K562 (cell line): ENCODE data around the gene USP15. TPM values are rescaled to one million over a fixed set of nuclear protein-coding genes. Genes with fewer than 3 reads are reported as not detected.

ENCODE experiments used
- ATAC-seq: fragments of 200-7000 bp; cut with Tn5 transposase; 3 replicates; pipeline ENCODE4 v1.9.1; 2020; ENCODE audit warnings: moderate library complexity
- BruUV-seq: library from RNA; stranded (reverse); fragments of 400-500 nt; replicated peaks from 2 replicates; lab custom pipeline; 2021; lab: Mats Ljungman, UMichigan
- CTCF ChIA-PET: fragments of 300-600 bp; formaldehyde crosslinking; extraction: SDS; loops from one replicate; lab custom pipeline; 2021; ENCODE audit warnings: low intra/inter-chr PET ratio; lab: Yijun Ruan, JAX
- POLR2A ChIA-PET: fragments of 300-600, 350-650 bp; sonication (Branson Sonifier 250); formaldehyde crosslinking; extraction: SDS; loops from one replicate; lab custom pipeline; 2021; ENCODE audit warnings: antibody characterized with exemption, inconsistent platforms; lab: Yijun Ruan, JAX
- DNase-seq, 4 experiments: peaks; one replicate each; pipeline versions ENCODE4 v3.0.0 to v3.0.0-alpha.2; 2011 to 2018; ENCODE audit warnings: low spot score in 3 of 4, mixed read lengths in 3 of 4; ENCODE audit errors: extremely low read depth in 1 of 4
- FAIRE-seq: peaks from 2 replicates; lab custom pipeline; 2011; peaks lifted over from hg19 to GRCh38; lab: Jason Lieb, UNC
- H2AFZ ChIP-seq: 2 replicates; pipeline ENCODE4 v1.6.0; 2011; ENCODE audit warnings: low read depth, low read length, control low read depth, inconsistent platforms
- H3K27ac ChIP-seq: fragments of 200-600 bp; 3 replicates; pipeline ENCODE4 v1.8.0; 2011; ENCODE audit warnings: low read depth, mild to moderate bottlenecking, control low read depth, inconsistent platforms, low read length, moderate library complexity, mixed read lengths; ENCODE audit errors: extremely low read depth
- H3K27me3 ChIP-seq, 2 experiments: fragments of 300-600 bp in 1 of 2; 2 replicates in 1 of 2; 3 replicates in 1 of 2; pipeline versions ENCODE4 v1.6.0 to v1.8.0; 2011; ENCODE audit warnings: inconsistent platforms in 2 of 2, low read length in 2 of 2, mild to moderate bottlenecking in 1 of 2, mixed read lengths in 1 of 2, moderate library complexity in 1 of 2; ENCODE audit not compliant: control insufficient read depth in 2 of 2, insufficient read depth in 2 of 2
- H3K36me3 ChIP-seq: fragments of 300-600 bp; 3 replicates; pipeline ENCODE4 v1.8.0; 2011; ENCODE audit warnings: mild to moderate bottlenecking, low read length, inconsistent platforms; ENCODE audit not compliant: control insufficient read depth, insufficient read depth
- H3K4me1 ChIP-seq, 2 experiments: fragments of 200-600 bp in 1 of 2; replicated peaks in 1 of 2; 2 replicates in 1 of 2; 3 replicates in 1 of 2; pipeline versions ENCODE4 v1.5.1 to v1.8.0; 2011; ENCODE audit warnings: inconsistent platforms in 2 of 2, low read length in 2 of 2, mild to moderate bottlenecking in 1 of 2, mixed read lengths in 1 of 2, moderate library complexity in 1 of 2; ENCODE audit not compliant: control insufficient read depth in 2 of 2, insufficient read depth in 2 of 2
- H3K4me2 ChIP-seq: 2 replicates; pipeline ENCODE4 v1.6.1; 2011; ENCODE audit warnings: low read length, control low read depth, inconsistent platforms, mixed read lengths; ENCODE audit not compliant: insufficient read depth
- H3K4me3 ChIP-seq: fragments of 200-600 bp; sonication (generic), shearing (Covaris generic); 2 replicates; pipeline ENCODE4 v1.5.1; 2016; ENCODE audit warnings: control low read depth, inconsistent platforms
- H3K79me2 ChIP-seq: fragments of 200-600 bp; 3 replicates; pipeline ENCODE4 v1.8.0; 2011; ENCODE audit warnings: low read length, inconsistent platforms; ENCODE audit not compliant: control insufficient read depth, insufficient read depth
- H3K9ac ChIP-seq, 2 experiments: 2 replicates each; pipeline versions ENCODE4 v1.6.0 to v1.6.1; 2011; ENCODE audit warnings: low read depth in 2 of 2, low read length in 2 of 2, control low read depth in 1 of 2, inconsistent platforms in 1 of 2, mild to moderate bottlenecking in 1 of 2, mixed read lengths in 1 of 2; ENCODE audit not compliant: insufficient read depth in 1 of 2
- H3K9me1 ChIP-seq: one replicate; pipeline ENCODE4 v1.6.0; 2011; ENCODE audit warnings: inconsistent platforms, mild to moderate bottlenecking, low read length, moderate library complexity; ENCODE audit not compliant: control insufficient read depth, insufficient read depth
- H3K9me3 ChIP-seq: replicated peaks from 2 replicates; pipeline ENCODE4 v1.5.1; 2011; ENCODE audit warnings: low read depth, low read length, inconsistent platforms; ENCODE audit not compliant: control insufficient read depth, insufficient read depth
- H4K20me1 ChIP-seq: replicated peaks from 2 replicates; pipeline ENCODE4 v1.6.1; 2011; ENCODE audit warnings: low read length, inconsistent platforms, mixed read lengths; ENCODE audit not compliant: control insufficient read depth, insufficient read depth
- MTA2 ChIP-seq: fragments of 450-650 bp; IDR thresholded peaks from 2 replicates; pipeline ENCODE4 v1.6.1; 2016; ENCODE audit warnings: low read depth
- MYNN ChIP-seq, 2 experiments: sonication (generic); formaldehyde crosslinking in 1 of 2; IDR thresholded peaks; 2 replicates each; pipeline versions ENCODE4 v1.5.0 to v1.6.1; 2016 to 2020; ENCODE audit warnings: antibody characterized with exemption in 1 of 2, missing genetic modification reagents in 1 of 2
- NELFE ChIP-seq: IDR thresholded peaks from 2 replicates; pipeline ENCODE4 v1.6.1; 2011; ENCODE audit warnings: mild to moderate bottlenecking; ENCODE audit not compliant: insufficient read depth, insufficient read length
- PHF21A ChIP-seq: fragments of 450-650 bp; IDR thresholded peaks from 2 replicates; pipeline ENCODE4 v1.6.1; 2017; ENCODE audit warnings: low read depth, borderline replicate concordance
- POLR2A ChIP-seq: fragments of 450-650 bp; conservative IDR thresholded peaks from 2 replicates; pipeline ENCODE4 v1.6.1; 2016
- SUPT5H ChIP-seq: fragments of 450-650 bp; IDR thresholded peaks from 2 replicates; pipeline ENCODE4 v1.6.1; 2016
- ZNF79 ChIP-seq: fragments of 250-450 bp; sonication (Bioruptor Pico); IDR thresholded peaks from 2 replicates; pipeline ENCODE4 v1.4.0; 2020; ENCODE audit warnings: low read depth, mild to moderate bottlenecking, moderate library complexity
- WGBS: fragments of 100-300 bp; shearing (Covaris generic); methylation state at CpG from one replicate; pipeline ENCODE4 v1.1.6; 2016; ENCODE audit warnings: low coverage, mixed read lengths; ENCODE audit not compliant: insufficient coverage; ENCODE audit errors: missing lambda C conversion rate; 5-methylcytosine and 5-hydroxymethylcytosine counted together
- in situ Hi-C: fragments of 300-500 bp; cut with MboI; formaldehyde crosslinking; loops from 4 replicates; pipeline ENCODE4 v1.15.0; 2018; ENCODE audit warnings: inconsistent platforms, mixed read lengths
- intact Hi-C: fragments of 100-400 bp; cut with micrococcal nuclease; formaldehyde crosslinking; loops from 2 replicates; pipeline ENCODE4 v1.14.2; 2022
- polyA plus RNA-seq, 8 experiments: library from polyadenylated mRNA; depleted of rRNA in 4 of 8; stranded (reverse) in 5 of 8; unstranded in 3 of 8; fragments of >200 nt; fragmentation: Nextera tagmentation in 2 of 8; fragmentation: Illumina TruSeq in 1 of 8; extraction: Ambion mirVana in 2 of 8; extraction: Trizol in 1 of 8; gene quantifications; 2 replicates each; pipeline versions ENCODE4 v1.2.1 to v1.2.3, GENCODE V29; 2011 to 2014; ENCODE audit warnings: inconsistent platforms in 1 of 8, missing spikeins in 1 of 8
- total RNA-seq, 7 experiments: library from RNA; depleted of rRNA in 6 of 7; stranded (reverse); fragments of >200 nt in 6 of 7; fragmentation: Illumina TruSeq in 2 of 7; extraction: Trizol in 2 of 7; gene quantifications; 2 replicates each; pipeline versions ENCODE4 v1.2.1 to v1.2.3, GENCODE V29; 2011 to 2021; ENCODE audit warnings: low replicate concordance in 1 of 7
- TF ChIP-seq, protein P1 (sequence below), 2 experiments: fragments of 450-650 bp in 1 of 2; sonication (generic) in 1 of 2; formaldehyde crosslinking in 1 of 2; IDR thresholded peaks in 1 of 2; conservative IDR thresholded peaks in 1 of 2; 2 replicates each; pipeline versions ENCODE4 v1.6.1 to v1.8.1; 2016 to 2023; ENCODE audit warnings: mild to moderate bottlenecking in 2 of 2, moderate library complexity in 2 of 2, inconsistent platforms in 1 of 2, missing genetic modification reagents in 1 of 2

The USP15 gene
- total and polyA plus RNA-seq, 9 of the 15 experiments (the other 6 are each of a cell fraction or from before 2014, with no cell fraction given) = 140 to 272 (median 182) TPM

DNA sequence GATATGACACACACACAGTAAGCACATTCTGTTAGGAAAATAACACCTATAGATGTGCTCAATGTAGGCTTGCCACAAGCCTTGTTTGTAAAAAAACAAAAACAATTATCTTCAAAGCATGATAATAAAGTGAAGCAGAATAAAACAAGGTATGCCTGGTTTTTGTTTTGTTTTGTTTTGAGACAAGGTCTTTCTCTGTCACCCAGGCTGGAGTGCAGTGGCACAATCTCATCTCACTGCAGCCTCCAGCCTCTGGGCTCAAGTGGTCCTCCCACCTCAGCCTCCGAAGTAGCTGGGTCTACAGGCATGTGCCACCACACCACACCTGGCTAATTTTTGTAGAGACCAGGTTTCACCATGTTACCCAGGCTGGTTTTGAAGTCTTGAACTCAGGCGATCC, 154.0 kb downstream of the USP15 start:
- FAIRE-seq = no peak

GRCh38 chr12:62426089-62426488, 165.9 kb downstream of the USP15 start:
- H3K9ac ChIP-seq = no peak overlapping the region
- H3K9me3 ChIP-seq = no peaks in the 10 kb centered on the region
- FAIRE-seq (no peak), DNase-seq (no peak), ATAC-seq (peak; percentile 74)
- intact Hi-C loops = no loop called here
- no peaks in the 10 kb centered on the region for H4K20me1 ChIP-seq
- H3K4me2 ChIP-seq = no peak overlapping the region
- no peak overlapping the region for H3K27ac ChIP-seq
- no peaks in the 10 kb centered on the region for H3K36me3 ChIP-seq
- no peaks in the 10 kb centered on the region for H3K27me3 ChIP-seq
- no peaks in the 10 kb centered on the region for H3K4me1 ChIP-seq
- POLR2A ChIA-PET = interaction anchor here (0.8 kb wide), 1 partner anchor 9 kb away, joined by 3 read pairs; no protein-coding TSS in a partner anchor
- CTCF ChIA-PET = no interaction called here
- no peaks in the 10 kb centered on the region for H3K79me2 ChIP-seq
- no peaks in the 10 kb centered on the region for H3K9me1 ChIP-seq
- H3K4me3 ChIP-seq = no peak overlapping the region
- WGBS = 27% methylated on average over 2 of the region's 3 CpGs
- H2AFZ ChIP-seq = no peak overlapping the region
- in situ Hi-C loops = loop anchor here (25.0 kb wide), 1 partner anchor 636 kb away; no protein-coding TSS in a partner anchor
- no TSS peak for BruUV-seq
- no peak for TF ChIP-seq PHF21A
- no peak for TF ChIP-seq ZNF79 (CRISPR knock-in tag)
- TF ChIP-seq, protein P1, sequence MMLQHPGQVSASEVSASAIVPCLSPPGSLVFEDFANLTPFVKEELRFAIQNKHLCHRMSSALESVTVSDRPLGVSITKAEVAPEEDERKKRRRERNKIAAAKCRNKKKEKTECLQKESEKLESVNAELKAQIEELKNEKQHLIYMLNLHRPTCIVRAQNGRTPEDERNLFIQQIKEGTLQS (IDR thresholded peaks at IDR 0.05) = peak; percentile 59; the same call in 1 of the 2 replicates
- TF ChIP-seq, protein P1 (CRISPR knock-in tag; conservative IDR thresholded peaks at IDR 0.05) = no peak

More for the DNA sequence above, 154.0 kb downstream of the USP15 start:
- no peak overlapping the region for H3K9ac ChIP-seq
- POLR2A ChIA-PET = interaction anchor here (0.9 kb wide), 1 partner anchor 28 kb away, joined by 3 read pairs; no protein-coding TSS in a partner anchor
- H3K4me1 ChIP-seq = no peaks in the 10 kb centered on the region
- intact Hi-C loops = no loop called here
- no peaks in the 10 kb centered on the region for H3K9me3 ChIP-seq
- in situ Hi-C loops = no loop called here
- H3K79me2 ChIP-seq = no peaks in the 10 kb centered on the region
- H4K20me1 ChIP-seq = no peaks in the 10 kb centered on the region
- TF ChIP-seq POLR2A (peak; percentile 54; the same call in 1 of the 2 replicates), SUPT5H (0 out of 2 replicates have a peak, but pooled peaks have one; percentile 44), MYNN (IDR thresholded peaks at IDR 0.05) (0 out of 2 replicates have a peak, but pooled peaks have one; percentile 15), MYNN (CRISPR knock-in tag; IDR thresholded peaks at IDR 0.05) (no peak), NELFE (no peak), MTA2 (no peak)
- H3K4me3 ChIP-seq = no peak overlapping the region
- no peak overlapping the region for H2AFZ ChIP-seq
- H3K27me3 ChIP-seq = no peaks in the 10 kb centered on the region
- no TSS peak for BruUV-seq
- CTCF ChIA-PET = no interaction called here
- DNase-seq (no peak), ATAC-seq (no peak)
- H3K4me2 ChIP-seq = no peak overlapping the region
- peaks cover 8% of the 10 kb centered on the region; the same call in 2 of the 3 replicates for H3K36me3 ChIP-seq
- no peak overlapping the region for H3K27ac ChIP-seq
- WGBS = 51% methylated on average over 2 of the region's 2 CpGs
- H3K9me1 ChIP-seq = no peaks in the 10 kb centered on the region
